Gastrocnemius medialis (tissue), 4 donors: Measurements from ENCODE around the gene NIPBL.

ENCODE experiments used
- POLR2A ChIP-seq, 2 donors: fragments of 450-650 bp; IDR thresholded peaks; one replicate each; pipeline ENCODE4 v1.6.1; 2017; ENCODE audit warnings: antibody characterized with exemption in 2 of 2, mild to moderate bottlenecking in 2 of 2, moderate library complexity in 2 of 2
- TF ChIP-seq, protein P1 (sequence below), 5 experiments: fragments of 450-650 bp in 3 of 5; fragments of 200-600 bp in 2 of 5; sonication (generic) in 2 of 5; IDR thresholded peaks in 4 of 5; conservative IDR thresholded peaks in 1 of 5; 1 replicate in 4 of 5; 2 replicates in 1 of 5; pipeline ENCODE4 v1.5.1; 2016 to 2019; ENCODE audit warnings: antibody characterized with exemption in 5 of 5, mild to moderate bottlenecking in 3 of 5, moderate library complexity in 3 of 5

DNA sequence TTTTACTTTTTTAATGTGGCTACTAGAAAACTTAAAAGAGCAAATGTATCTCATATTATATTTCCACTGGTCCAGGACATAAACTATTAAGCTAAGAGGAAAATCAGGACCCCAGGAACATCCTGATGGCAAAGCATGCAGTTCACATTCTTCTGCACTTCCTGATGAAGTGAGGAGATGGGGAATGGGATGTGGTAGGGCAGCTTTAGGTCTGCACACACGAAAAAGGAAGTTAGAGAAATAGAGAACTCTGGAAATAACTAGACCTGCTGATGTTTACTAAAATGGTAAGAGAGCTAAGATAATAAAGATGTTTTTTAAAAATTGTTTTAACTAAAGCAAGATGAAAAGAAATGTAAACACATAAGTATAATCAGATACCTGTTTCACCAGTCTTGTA, 39.7 kb upstream of the NIPBL start:
- TF ChIP-seq, protein P1, sequence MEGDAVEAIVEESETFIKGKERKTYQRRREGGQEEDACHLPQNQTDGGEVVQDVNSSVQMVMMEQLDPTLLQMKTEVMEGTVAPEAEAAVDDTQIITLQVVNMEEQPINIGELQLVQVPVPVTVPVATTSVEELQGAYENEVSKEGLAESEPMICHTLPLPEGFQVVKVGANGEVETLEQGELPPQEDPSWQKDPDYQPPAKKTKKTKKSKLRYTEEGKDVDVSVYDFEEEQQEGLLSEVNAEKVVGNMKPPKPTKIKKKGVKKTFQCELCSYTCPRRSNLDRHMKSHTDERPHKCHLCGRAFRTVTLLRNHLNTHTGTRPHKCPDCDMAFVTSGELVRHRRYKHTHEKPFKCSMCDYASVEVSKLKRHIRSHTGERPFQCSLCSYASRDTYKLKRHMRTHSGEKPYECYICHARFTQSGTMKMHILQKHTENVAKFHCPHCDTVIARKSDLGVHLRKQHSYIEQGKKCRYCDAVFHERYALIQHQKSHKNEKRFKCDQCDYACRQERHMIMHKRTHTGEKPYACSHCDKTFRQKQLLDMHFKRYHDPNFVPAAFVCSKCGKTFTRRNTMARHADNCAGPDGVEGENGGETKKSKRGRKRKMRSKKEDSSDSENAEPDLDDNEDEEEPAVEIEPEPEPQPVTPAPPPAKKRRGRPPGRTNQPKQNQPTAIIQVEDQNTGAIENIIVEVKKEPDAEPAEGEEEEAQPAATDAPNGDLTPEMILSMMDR (IDR thresholded peaks at IDR 0.05 in 4 of 5, conservative IDR thresholded peaks at IDR 0.05 in 1 of 5): no peak
- TF ChIP-seq POLR2A (IDR thresholded peaks at IDR 0.05): no peak
